Activated CD4-positive, CD25-positive, alpha-beta regulatory T cell treated with anti-CD3 and anti-CD28 coated beads, Interleukin-2, amount 50 U/mL, for 16 hours (primary cell): ENCODE results near the gene ICE2.

Experiments
- DNase-seq: peaks from one replicate; pipeline ENCODE4 v3.0.0-alpha.2; 2020; ENCODE audit warnings: low read depth, low spot score

Gene ICE2

DNA sequence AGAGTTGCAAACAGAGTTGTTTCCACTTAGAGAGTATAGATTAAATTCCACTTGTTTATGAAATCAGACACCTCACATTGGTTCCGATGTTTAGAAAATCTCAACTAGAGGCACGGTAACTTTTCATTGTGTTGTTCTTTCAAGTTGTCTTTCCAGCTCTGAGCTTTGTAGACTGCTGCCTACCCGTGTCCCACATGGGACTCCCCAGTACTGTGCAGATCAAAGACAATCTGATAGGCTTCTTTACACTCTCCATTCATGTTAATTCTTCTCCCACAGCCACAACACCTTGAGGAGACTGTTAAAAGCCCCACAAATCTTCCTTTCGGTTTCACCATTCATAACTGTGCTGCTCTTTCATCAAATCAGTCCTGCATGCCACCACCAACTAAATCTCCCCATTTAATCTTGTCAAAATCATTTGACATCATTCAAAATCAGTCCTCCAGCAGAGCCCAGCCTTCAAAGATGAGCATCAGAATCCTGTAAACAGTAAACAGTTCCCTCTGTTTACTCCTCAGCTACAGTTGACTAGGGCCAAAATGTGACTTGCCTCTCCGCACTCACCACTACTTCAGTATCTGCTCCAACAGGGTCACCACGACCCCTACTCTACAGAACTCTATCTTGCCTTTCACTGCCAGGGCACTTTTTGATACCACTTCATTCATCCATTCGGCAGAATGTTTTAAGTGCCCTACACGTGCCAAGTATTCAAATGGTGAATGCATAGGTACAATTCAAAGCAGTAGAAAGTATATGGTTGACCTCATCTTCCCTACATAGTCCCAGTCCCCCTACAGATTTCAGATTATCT lies 89.5 kb downstream of the ICE2 start:
- DNase-seq, result no peak

- DNase-seq, result no peak
These were observed 91.6 kb downstream of the ICE2 start for GRCh38 chr15:60387321-60387720.

DNA sequence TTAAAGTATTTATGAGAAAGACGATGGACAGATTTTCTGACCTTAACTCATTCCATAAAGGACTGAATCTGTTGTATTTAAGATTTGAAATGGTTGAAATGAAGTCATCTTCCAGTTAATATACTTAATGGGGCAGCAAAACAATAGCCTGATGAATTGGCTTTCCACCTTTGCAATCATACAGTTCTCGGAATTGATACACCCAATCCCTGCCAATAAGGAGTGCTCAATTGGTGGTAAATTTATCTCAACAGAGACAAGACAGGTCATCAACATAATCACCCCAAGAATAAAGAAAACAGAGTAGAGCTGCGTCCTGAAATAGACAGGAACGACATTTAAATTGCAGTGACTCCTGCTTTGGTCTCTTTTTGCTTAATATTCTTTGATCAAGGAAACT lies 92.3 kb downstream of the ICE2 start:
- DNase-seq, result no peak

- DNase-seq, result no peak
These were observed 93.1 kb downstream of the ICE2 start for GRCh38 chr15:60385620-60386552.

GRCh38 chr15:60384526-60385126 lies 94.3 kb downstream of the ICE2 start:
- DNase-seq, result no peak

DNA sequence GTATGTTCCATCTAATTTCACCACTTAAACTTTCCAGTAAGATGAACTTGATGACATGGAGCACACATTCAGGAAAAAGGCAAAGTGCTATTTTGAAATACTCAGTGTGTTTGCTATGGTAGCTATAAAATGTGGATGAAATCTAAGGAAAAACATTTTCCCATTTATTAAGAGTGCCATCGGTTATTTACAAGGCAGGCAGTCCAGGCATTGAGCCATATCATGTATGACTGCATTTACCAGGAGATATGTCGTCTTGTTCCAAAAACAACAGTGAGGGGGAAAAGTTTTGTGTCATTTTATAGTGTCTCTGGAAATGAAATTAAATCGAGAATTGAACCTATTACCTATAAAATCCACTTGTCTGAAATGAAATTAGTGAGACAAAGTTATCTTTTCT lies 94.9 kb downstream of the ICE2 start:
- no peak for DNase-seq

DNA sequence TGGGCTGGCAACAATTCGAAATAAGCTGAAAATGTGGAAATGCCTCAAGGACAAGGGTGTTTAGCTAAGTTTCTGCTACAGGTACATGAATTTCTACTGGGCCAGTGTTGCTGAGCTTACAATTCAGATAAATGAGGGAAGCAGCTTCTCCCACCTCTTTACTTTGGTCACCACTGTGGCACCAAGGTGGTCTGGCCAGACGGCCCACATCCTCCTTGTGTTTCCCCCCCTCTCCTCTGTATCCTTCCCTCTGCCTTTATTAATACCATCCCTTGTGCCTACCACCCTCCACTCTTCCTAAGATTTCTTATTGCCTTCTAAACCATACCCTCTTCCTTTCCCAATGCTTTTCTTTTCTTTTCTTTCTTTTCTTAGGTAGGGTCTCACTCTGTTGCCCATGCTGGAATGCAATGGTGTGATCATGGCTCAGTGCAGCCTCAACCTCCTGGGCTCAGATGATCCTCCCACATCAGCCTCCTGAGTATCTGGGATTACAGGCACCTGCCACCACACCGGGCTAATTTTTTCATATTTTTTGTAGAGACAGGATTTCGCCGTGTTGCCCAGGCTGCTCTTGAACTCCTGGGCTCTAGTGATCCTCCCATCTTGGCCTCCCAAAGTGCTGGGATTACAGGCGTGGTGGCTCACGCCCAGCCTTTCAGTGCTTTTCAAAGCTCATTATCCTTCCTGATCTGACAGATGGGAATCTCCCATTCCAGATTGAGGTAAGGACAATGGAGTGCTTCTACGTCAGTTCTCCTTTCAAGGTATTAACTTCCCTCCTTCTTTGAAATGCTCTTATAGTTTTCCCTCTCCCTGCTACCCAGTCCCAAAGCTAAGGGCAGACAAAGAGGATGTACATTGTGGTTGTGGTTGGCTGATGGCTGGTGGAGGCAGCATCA lies 95.9 kb downstream of the ICE2 start:
- DNase-seq, result no peak

DNA sequence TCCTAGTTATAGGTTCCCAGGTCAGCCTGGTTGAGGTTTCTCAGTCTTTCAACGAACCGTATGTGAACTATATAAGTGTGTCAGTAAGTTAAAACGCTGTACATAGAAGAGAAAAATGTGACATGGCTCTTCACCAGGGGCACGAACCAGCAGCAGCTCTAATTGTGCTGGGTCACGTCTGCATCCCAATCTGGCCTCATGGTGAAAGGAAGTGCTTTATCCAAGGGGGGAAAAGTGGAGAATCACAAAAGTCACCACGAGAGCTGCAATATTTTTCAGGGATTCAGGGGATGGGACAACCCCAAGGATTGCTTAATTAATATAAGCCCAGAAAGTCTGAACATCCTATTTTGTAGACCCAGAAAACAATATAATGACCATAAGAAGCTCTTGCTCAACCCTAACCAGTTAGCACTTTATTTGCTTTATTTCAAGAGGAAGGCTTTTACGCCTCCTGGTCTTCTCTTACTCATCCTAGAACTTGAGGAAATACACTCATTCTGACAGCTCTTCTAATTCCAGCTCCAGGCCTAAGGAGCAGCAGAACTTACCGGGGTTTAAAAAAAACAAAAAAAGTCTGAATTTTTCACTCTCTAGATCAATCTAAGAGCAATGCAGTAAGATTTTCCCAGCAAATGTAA lies 97.7 kb downstream of the ICE2 start:
- DNase-seq, result no peak

DNA sequence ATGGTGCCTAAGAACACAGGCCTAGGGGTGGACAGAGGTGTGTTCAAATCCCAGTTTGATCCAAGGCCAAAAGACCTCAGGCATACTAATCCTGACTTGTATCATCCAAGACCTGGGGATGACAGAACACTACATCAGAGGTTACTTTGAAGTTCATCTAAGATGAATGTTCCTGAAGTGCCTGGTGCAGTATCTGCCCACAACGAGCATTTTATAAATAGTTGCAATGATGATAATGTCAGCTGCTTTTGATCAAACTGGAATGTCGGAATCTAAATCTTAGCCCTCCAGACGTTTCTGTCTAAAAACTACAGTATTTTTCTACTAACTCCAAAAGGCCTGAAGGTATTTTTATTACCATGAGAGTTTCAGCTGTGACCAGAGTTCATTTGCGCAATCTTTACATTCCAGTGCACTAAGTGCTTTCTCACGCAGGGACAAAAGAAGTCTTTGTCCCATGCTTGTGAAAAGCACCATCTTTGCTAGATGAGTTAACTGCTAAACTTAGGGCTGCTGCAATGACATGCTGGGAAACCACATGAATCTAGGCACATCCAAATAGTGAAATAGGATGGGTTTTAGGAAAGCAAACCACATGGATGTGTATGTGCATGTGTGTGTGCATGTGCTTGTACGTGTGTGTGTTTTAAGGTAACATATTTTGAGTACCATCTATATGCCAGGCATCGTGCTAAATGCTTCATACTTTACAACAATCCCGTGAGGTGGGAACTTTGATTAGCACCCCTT lies 99.2 kb downstream of the ICE2 start:
- no peak for DNase-seq

GRCh38 chr15:60379185-60379524 lies 99.8 kb downstream of the ICE2 start:
- no peak for DNase-seq

DNA sequence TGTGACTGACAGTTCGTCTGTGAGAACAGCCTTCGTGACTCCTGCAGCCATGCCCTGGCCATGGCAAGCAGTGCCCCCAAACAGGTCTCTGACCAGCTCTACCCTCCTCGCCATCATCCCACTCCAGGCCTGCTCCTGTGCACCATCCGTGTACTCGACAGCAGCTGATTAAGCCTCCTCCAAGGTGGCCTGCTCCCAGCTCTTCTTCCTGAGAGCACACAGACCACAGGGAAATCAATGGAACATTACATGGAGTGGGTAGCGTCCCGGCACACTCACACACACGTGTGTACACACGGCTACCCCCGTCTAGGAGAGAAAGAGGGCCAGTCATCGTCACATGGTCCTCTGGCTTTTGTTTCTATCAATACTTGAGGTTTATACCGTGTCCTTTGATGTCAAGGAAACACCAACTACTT lies 102.3 kb downstream of the ICE2 start:
- DNase-seq, result no peak

GRCh38 chr15:60375306-60375705 lies 103.6 kb downstream of the ICE2 start:
- DNase-seq, result no peak

- DNase-seq, result no peak
These were observed 104.3 kb downstream of the ICE2 start for GRCh38 chr15:60374628-60375081.

DNA sequence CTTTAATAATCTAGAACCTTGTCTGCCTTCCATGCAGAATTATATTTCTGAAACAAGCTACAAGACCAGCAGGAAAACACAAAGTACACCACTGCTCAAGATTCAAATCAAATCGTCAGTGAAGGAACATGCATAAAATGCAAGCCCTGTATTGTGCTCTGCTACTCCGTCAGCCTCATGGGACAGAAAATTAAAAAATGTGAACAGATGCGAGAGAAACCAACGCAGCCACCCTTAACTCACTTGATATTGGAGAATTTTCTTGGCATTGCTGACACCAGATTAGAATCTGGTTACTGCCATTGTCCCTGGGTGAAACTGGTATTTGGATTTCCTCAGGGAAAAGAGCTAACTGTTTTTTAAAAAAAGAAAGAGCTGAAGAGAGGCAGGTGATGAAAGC lies 104.7 kb downstream of the ICE2 start:
- no peak for DNase-seq

DNA sequence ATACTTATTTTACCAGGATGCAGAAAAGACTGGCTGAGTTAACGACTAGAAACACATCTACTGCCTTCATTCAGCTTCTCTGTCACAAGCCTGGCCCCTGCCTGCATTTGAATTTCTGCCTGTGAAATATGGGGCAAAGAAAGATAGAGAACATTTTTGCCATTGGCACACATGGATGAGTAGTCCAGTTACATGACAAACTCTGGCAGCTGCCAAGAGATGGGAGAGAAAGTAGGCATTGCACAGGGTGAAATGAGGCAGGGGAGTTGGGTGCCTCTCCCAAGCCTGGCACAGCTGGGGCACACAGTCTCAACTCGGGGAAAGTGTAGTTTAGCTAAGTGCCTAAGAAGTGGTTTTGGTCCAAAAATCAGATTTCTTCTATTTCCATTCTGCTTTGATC lies 105.2 kb downstream of the ICE2 start:
- DNase-seq, result no peak

- DNase-seq, result no peak
These were observed 105.6 kb downstream of the ICE2 start for GRCh38 chr15:60373327-60373726.

DNA sequence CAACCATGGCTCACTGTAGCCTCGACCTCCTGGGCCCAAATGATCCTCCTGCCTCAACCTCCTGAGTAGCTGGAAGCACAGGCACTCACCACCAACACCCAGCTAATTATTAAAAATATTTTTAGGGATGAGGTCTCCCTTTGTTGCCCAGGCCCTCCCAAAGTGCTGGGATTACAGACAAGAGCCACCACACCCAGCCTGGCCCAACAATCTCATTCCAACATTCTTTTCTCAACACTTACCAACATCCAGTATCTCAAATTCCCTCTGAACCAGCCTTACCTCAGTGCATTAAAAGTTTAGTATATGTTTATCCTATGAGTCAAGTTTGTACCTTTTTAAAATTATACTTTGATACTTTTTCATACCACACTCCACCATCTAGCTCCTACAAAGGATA lies 106.2 kb downstream of the ICE2 start:
- no peak for DNase-seq

- DNase-seq, result no peak
These were observed 106.7 kb downstream of the ICE2 start for GRCh38 chr15:60372227-60372626.

DNA sequence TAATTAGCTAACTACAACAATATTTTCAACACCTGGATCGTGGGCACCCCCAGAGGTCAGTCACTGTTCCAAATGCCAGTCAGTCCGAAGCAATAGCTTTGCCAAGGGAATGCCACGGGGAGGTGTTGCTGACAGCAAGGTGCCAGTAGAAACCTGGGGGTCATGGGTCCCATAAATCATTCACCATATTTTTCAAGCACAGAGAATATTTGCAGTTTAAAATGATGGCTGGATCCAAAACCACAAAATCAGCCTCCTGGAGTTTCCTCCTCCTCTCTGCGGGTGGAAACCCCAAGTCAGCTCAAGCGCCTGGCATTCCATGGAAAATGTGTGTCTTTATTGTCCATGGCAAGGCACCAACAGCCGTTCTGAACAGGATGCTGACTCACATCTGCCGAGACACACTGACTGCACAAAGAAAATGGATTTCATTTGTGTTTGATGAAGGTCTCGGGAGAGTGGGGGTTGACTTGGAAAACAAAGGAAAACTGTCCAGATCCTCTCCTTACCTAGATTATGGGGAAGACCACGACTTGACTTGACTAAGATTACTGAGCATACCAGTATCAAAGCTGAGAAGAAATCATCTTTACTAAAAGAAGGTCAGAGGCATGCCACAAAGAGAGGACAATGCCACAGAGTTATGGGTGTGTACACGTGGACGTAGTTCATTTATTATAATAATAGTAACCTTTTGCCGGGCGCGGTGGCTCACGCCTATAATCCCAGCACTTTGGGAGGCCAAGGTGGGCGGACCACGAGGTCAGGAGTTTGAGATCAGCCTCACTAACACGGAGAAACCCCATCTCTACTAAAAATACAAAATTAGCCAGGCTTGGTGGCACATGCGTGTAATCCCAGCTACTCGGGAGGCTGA lies 107.5 kb downstream of the ICE2 start:
- no peak for DNase-seq
